KOPT-K1 (cell line): Measurements from ENCODE around the gene ADAMTS17.

ENCODE experiments used
- H3K27ac ChIP-seq: fragments of 200-600 bp; sonication (generic); 2 replicates; pipeline ENCODE4 v1.5.1; 2016; ENCODE audit warnings: antibody characterized with exemption, mild to moderate bottlenecking, low read depth, low read length; ENCODE audit not compliant: poor library complexity, severe bottlenecking
- H3K36me3 ChIP-seq: fragments of 200-600 bp; sonication (generic); 2 replicates; pipeline ENCODE4 v1.5.1; 2017; ENCODE audit warnings: antibody characterized with exemption, mild to moderate bottlenecking, low read length, moderate library complexity; ENCODE audit not compliant: insufficient read depth
- H3K9me3 ChIP-seq: fragments of 200-600 bp; sonication (generic); 2 replicates; pipeline ENCODE4 v1.5.1; 2017; ENCODE audit warnings: antibody characterized with exemption, low read length, mild to moderate bottlenecking; ENCODE audit not compliant: insufficient read depth, poor library complexity, severe bottlenecking

The ADAMTS17 gene

GRCh38 chr15:100039994-100040393 is 301.8 kb downstream of the ADAMTS17 start:
- Histone ChIP-seq H3K36me3 (no peaks in the 10 kb centered on the region), H3K9me3 (no peaks in the 10 kb centered on the region), H3K27ac (no peak overlapping the region)

- Histone ChIP-seq H3K27ac (no peak overlapping the region), H3K36me3 (no peaks in the 10 kb centered on the region), H3K9me3 (no peaks in the 10 kb centered on the region)
Observed at GRCh38 chr15:100038736-100039135, 303.0 kb downstream of the ADAMTS17 start.

- H3K36me3 ChIP-seq: no peaks in the 10 kb centered on the region
- H3K9me3 ChIP-seq: no peaks in the 10 kb centered on the region
- H3K27ac ChIP-seq: no peak overlapping the region
Observed at GRCh38 chr15:100037901-100038300, 303.9 kb downstream of the ADAMTS17 start.

GRCh38 chr15:100036015-100036414 is 305.8 kb downstream of the ADAMTS17 start:
- Histone ChIP-seq H3K27ac (no peak overlapping the region), H3K9me3 (no peaks in the 10 kb centered on the region), H3K36me3 (no peaks in the 10 kb centered on the region)

- Histone ChIP-seq H3K36me3 (no peaks in the 10 kb centered on the region), H3K27ac (no peak overlapping the region), H3K9me3 (no peaks in the 10 kb centered on the region)
Observed at GRCh38 chr15:100034191-100034590, 307.6 kb downstream of the ADAMTS17 start.

GRCh38 chr15:100033140-100033857 is 308.5 kb downstream of the ADAMTS17 start:
- no peaks in the 10 kb centered on the region for H3K36me3 ChIP-seq
- H3K27ac ChIP-seq: no peak overlapping the region
- peaks cover under 1% of the 10 kb centered on the region for H3K9me3 ChIP-seq

- Histone ChIP-seq H3K9me3 (peaks cover 9% of the 10 kb centered on the region), H3K36me3 (no peaks in the 10 kb centered on the region), H3K27ac (no peak overlapping the region)
Observed at GRCh38 chr15:100032358-100033085, 309.3 kb downstream of the ADAMTS17 start.

GRCh38 chr15:100031665-100032357 is 310.0 kb downstream of the ADAMTS17 start:
- Histone ChIP-seq H3K9me3 (peaks cover 14% of the 10 kb centered on the region), H3K27ac (no peak overlapping the region)

GRCh38 chr15:100030586-100031229 is 311.1 kb downstream of the ADAMTS17 start:
- no peaks in the 10 kb centered on the region for H3K36me3 ChIP-seq
- no peak overlapping the region for H3K27ac ChIP-seq
- peaks cover 14% of the 10 kb centered on the region for H3K9me3 ChIP-seq

More at GRCh38 chr15:100031665-100032357, 310.0 kb downstream of the ADAMTS17 start:
- no peaks in the 10 kb centered on the region for H3K36me3 ChIP-seq

GRCh38 chr15:100029868-100030479 is 311.8 kb downstream of the ADAMTS17 start:
- no peak overlapping the region for H3K27ac ChIP-seq
- H3K36me3 ChIP-seq: no peaks in the 10 kb centered on the region
- H3K9me3 ChIP-seq: peaks cover 14% of the 10 kb centered on the region

- no peaks in the 10 kb centered on the region for H3K36me3 ChIP-seq
- no peak overlapping the region for H3K27ac ChIP-seq
- H3K9me3 ChIP-seq: peaks cover 14% of the 10 kb centered on the region
Observed at GRCh38 chr15:100029045-100029444, 312.7 kb downstream of the ADAMTS17 start.

GRCh38 chr15:100026041-100026440 is 315.7 kb downstream of the ADAMTS17 start:
- Histone ChIP-seq H3K36me3 (no peaks in the 10 kb centered on the region), H3K9me3 (peaks cover 14% of the 10 kb centered on the region), H3K27ac (no peak overlapping the region)

GRCh38 chr15:100022806-100023205 is 319.0 kb downstream of the ADAMTS17 start:
- H3K27ac ChIP-seq: no peak overlapping the region
- no peaks in the 10 kb centered on the region for H3K36me3 ChIP-seq
- peaks cover 8% of the 10 kb centered on the region for H3K9me3 ChIP-seq

GRCh38 chr15:100022391-100022790 is 319.4 kb downstream of the ADAMTS17 start:
- H3K27ac ChIP-seq: no peak overlapping the region
- H3K9me3 ChIP-seq: peaks cover 4% of the 10 kb centered on the region
- H3K36me3 ChIP-seq: no peaks in the 10 kb centered on the region
